B cell (primary cell): ENCODE data around the gene PGPEP1. TPM values are rescaled to one million over a fixed set of nuclear protein-coding genes. Genes with fewer than 3 reads are reported as not detected.

Experiments
- ATAC-seq: fragments of 200-7000 bp; cut with Tn5 transposase; one replicate; pipeline ENCODE4 v1.10.0; 2021; ENCODE audit warnings: low read depth, mild to moderate bottlenecking, moderate number of reproducible peaks, moderate library complexity
- CTCF ChIA-PET: fragments of 350-600 bp; sonication (Branson Sonifier 250); formaldehyde crosslinking; loops from one replicate; lab custom pipeline; 2021; ENCODE audit warnings: antibody characterized with exemption, inconsistent platforms; lab: Charles Lee
- POLR2A ChIA-PET: fragments of 350-600 bp; sonication (Branson Sonifier 250); formaldehyde crosslinking; loops from one replicate; lab custom pipeline; 2021; ENCODE audit warnings: antibody characterized with exemption; lab: Charles Lee
- DNase-seq: peaks from one replicate; pipeline ENCODE4 v3.0.0; 2013
- H2AFZ ChIP-seq: 2 replicates; pipeline ENCODE4 v1.6.1; 2012; ENCODE audit warnings: mild to moderate bottlenecking, low read depth, low read length; ENCODE audit not compliant: insufficient read depth, poor library complexity, severe bottlenecking
- H3K27ac ChIP-seq, 2 donors: 1 replicate in 1 of 2; 2 replicates in 1 of 2; pipeline ENCODE4 v1.5.1; 2012 to 2013; ENCODE audit warnings: low read length in 2 of 2, mild to moderate bottlenecking in 2 of 2, moderate library complexity in 1 of 2
- H3K27me3 ChIP-seq, 4 experiments: fragments of 200-600 bp in 1 of 4; sonication (generic) in 1 of 4; replicated peaks in 1 of 4; 1 replicate in 2 of 4; 2 replicates in 2 of 4; pipeline versions ENCODE4 v1.6.1 to v1.7.0; 2013 to 2016; ENCODE audit warnings: low read length in 3 of 4, mild to moderate bottlenecking in 2 of 4, mixed read lengths in 1 of 4, moderate library complexity in 1 of 4; ENCODE audit not compliant: insufficient read depth in 4 of 4, control insufficient read depth in 3 of 4; ENCODE audit errors: control extremely low read depth in 1 of 4
- H3K36me3 ChIP-seq, 2 experiments: replicated peaks in 1 of 2; 1 replicate in 1 of 2; 2 replicates in 1 of 2; pipeline versions ENCODE4 v1.6.1 to v1.7.1; 2013; ENCODE audit warnings: low read length in 1 of 2; ENCODE audit not compliant: insufficient read depth in 2 of 2, control insufficient read depth in 1 of 2; ENCODE audit errors: control extremely low read depth in 1 of 2, extremely low read depth in 1 of 2
- H3K4me1 ChIP-seq, 2 donors: fragments of 200-600 bp in 1 of 2; sonication (generic) in 1 of 2; 1 replicate in 1 of 2; 2 replicates in 1 of 2; pipeline versions ENCODE4 v1.5.1 to v1.6.1; 2013 to 2017; ENCODE audit warnings: low read length in 2 of 2; ENCODE audit not compliant: control insufficient read depth in 2 of 2, insufficient read depth in 2 of 2
- H3K4me2 ChIP-seq: replicated peaks from 2 replicates; pipeline ENCODE3; 2012; ENCODE audit warnings: mild to moderate bottlenecking, low read depth, low read length; ENCODE audit not compliant: poor library complexity, severe bottlenecking
- H3K4me3 ChIP-seq, 5 experiments: fragments of 200-600 bp in 1 of 5; sonication (generic) in 1 of 5; 1 replicate in 3 of 5; 2 replicates in 2 of 5; pipeline versions ENCODE4 v1.5.1 to v1.7.0; 2011 to 2016; ENCODE audit warnings: low read length in 4 of 5, mild to moderate bottlenecking in 4 of 5, low read depth in 2 of 5, control low read depth in 1 of 5, moderate library complexity in 1 of 5; ENCODE audit not compliant: insufficient read depth in 1 of 5; ENCODE audit errors: control extremely low read depth in 1 of 5, extremely low read depth in 1 of 5
- H3K79me2 ChIP-seq: fragments of 200-600 bp; sonication (generic); one replicate; pipeline ENCODE4 v1.6.0; 2016; ENCODE audit warnings: low read length; ENCODE audit not compliant: control insufficient read depth, insufficient read depth
- H3K9ac ChIP-seq: fragments of 200-600 bp; sonication (generic); 2 replicates; pipeline ENCODE4 v1.6.1; 2017; ENCODE audit warnings: mild to moderate bottlenecking, low read length, moderate library complexity
- H3K9me3 ChIP-seq, 3 donors: one replicate each; pipeline versions ENCODE4 v1.6.1 to v1.7.1; 2013; ENCODE audit warnings: low read length in 2 of 3; ENCODE audit not compliant: control insufficient read depth in 2 of 3, insufficient read depth in 1 of 3; ENCODE audit errors: control extremely low read depth in 1 of 3
- H4K20me1 ChIP-seq: 2 replicates; pipeline ENCODE4 v1.6.0; 2012; ENCODE audit warnings: mild to moderate bottlenecking, low read length; ENCODE audit not compliant: insufficient read depth, control insufficient read depth, poor library complexity, severe bottlenecking
- H3K27ac Mint-ChIP-seq: one replicate; pipeline ENCODE4 v1.8.0; 2021; ENCODE audit warnings: mixed read lengths
- H3K27me3 Mint-ChIP-seq: one replicate; pipeline ENCODE4 v1.8.0; 2021; ENCODE audit warnings: mixed read lengths
- H3K4me1 Mint-ChIP-seq: one replicate; pipeline ENCODE4 v1.8.0; 2021; ENCODE audit warnings: mixed read lengths
- H3K4me3 Mint-ChIP-seq: one replicate; pipeline ENCODE4 v1.8.0; 2021; ENCODE audit warnings: mixed read lengths
- H3K9me3 Mint-ChIP-seq: one replicate; pipeline ENCODE4 v1.8.0; 2022; ENCODE audit warnings: mixed read lengths; ENCODE audit not compliant: insufficient read depth
- EZH2 ChIP-seq: IDR thresholded peaks from 2 replicates; pipeline ENCODE4 v1.6.1; 2012; ENCODE audit warnings: borderline replicate concordance, low read depth, mild to moderate bottlenecking, moderate library complexity, low read length; ENCODE audit not compliant: insufficient read depth, poor library complexity, severe bottlenecking
- WGBS: methylation state at CpG from one replicate; pipeline ENCODE4 v1.1.5; 2013; ENCODE audit warnings: missing lambda C conversion rate; ENCODE audit not compliant: insufficient coverage; 5-methylcytosine and 5-hydroxymethylcytosine counted together
- intact Hi-C: fragments of 100-400 bp; cut with micrococcal nuclease; formaldehyde crosslinking; loops from one replicate; pipeline ENCODE4 v1.10.0; 2022
- polyA plus RNA-seq: library from polyadenylated mRNA; depleted of rRNA; stranded (reverse); fragments of >200 nt; gene quantifications from 2 replicates; pipeline ENCODE4 v1.2.3, GENCODE V29; 2012
- total RNA-seq, 2 donors: library from RNA; stranded (reverse); fragments of 120-200 nt in 1 of 2; gene quantifications; 1 replicate in 1 of 2; 2 replicates in 1 of 2; pipeline versions ENCODE4 v1.2.3 to v1.2.4, GENCODE V29; 2013 to 2022
- TF ChIP-seq, protein P1 (sequence below): fragments of 200-600 bp; IDR thresholded peaks from one replicate; pipeline ENCODE4 v1.8.0; 2022; ENCODE audit warnings: antibody characterized with exemption, mild to moderate bottlenecking

The PGPEP1 gene
- total and polyA plus RNA-seq, 2 donors (not counting 1 experiment from before 2014, with no cell fraction given) = 17.6 to 20.9 TPM

DNA sequence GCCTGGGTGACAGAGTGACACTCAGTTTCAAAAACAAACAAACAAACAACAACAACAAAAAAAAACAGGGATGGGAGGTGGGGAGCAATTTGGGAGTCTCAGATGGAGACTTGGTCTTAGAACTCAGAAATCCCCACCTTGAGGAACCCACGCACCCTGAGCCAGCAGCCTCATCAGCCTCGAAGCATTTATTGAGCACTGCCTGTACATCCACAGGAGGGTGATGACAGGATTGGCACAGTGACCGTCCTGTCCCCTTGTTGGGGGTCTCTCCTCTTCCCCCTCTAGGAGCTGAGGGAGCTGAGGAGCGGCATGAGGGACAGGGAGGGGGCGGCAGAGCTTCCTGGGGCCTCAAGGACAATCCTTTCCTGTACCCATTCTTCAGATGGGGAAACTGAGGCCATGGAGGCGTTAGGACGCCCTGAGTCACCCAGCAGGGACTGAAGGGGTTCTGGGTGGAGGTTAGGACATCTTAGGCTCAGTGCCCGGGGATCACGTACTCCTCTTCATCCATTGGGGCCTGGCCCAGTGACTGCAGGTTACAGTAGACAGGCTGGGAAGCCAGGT, 51.2 kb downstream of the PGPEP1 start:
- H3K4me3 ChIP-seq = no peak overlapping the region
- Mint-ChIP-seq H3K27ac (no peak overlapping the region), H3K27me3 (no peaks in the 10 kb centered on the region), H3K4me1 (peaks cover 48% of the 10 kb centered on the region), H3K4me3 (no peak overlapping the region), H3K9me3 (no peaks in the 10 kb centered on the region)
- H3K9ac ChIP-seq = no peak overlapping the region
- H3K27ac ChIP-seq = no peak overlapping the region
- no peak for ATAC-seq
- DNase-seq = no peak
- 93% methylated on average over 4 of the region's 9 CpGs for WGBS
- H3K4me1 ChIP-seq = peaks cover 34 to 47% of the 10 kb centered on the region in 2 donors
- ChIA-PET POLR2A (interaction anchor here (0.6 to 1.3 kb wide), 2 partner anchors 10 to 11 kb away, joined by 3 to 5 read pairs; no protein-coding TSS in a partner anchor), CTCF (interaction anchor here (1.3 to 10.6 kb wide), 3 partner anchors 10 to 112 kb away, joined by 3 to 196 read pairs (median 112); partner anchors contain the start of gene LRRC25)
- H2AFZ ChIP-seq = no peak overlapping the region
- H4K20me1 ChIP-seq = peaks cover 6% of the 10 kb centered on the region
- peaks cover 0 to 3% of the 10 kb centered on the region in 2 experiments for H3K36me3 ChIP-seq
- peaks cover 0 to 5% (median 5%) of the 10 kb centered on the region in 3 donors for H3K9me3 ChIP-seq
- peak overlapping the region; percentile 55 for H3K4me2 ChIP-seq
- peaks cover 0 to 10% (median 2%) of the 10 kb centered on the region in 4 experiments for H3K27me3 ChIP-seq
- no peaks in the 10 kb centered on the region for H3K79me2 ChIP-seq
- intact Hi-C loops = no loop called here
- TF ChIP-seq, protein P1, sequence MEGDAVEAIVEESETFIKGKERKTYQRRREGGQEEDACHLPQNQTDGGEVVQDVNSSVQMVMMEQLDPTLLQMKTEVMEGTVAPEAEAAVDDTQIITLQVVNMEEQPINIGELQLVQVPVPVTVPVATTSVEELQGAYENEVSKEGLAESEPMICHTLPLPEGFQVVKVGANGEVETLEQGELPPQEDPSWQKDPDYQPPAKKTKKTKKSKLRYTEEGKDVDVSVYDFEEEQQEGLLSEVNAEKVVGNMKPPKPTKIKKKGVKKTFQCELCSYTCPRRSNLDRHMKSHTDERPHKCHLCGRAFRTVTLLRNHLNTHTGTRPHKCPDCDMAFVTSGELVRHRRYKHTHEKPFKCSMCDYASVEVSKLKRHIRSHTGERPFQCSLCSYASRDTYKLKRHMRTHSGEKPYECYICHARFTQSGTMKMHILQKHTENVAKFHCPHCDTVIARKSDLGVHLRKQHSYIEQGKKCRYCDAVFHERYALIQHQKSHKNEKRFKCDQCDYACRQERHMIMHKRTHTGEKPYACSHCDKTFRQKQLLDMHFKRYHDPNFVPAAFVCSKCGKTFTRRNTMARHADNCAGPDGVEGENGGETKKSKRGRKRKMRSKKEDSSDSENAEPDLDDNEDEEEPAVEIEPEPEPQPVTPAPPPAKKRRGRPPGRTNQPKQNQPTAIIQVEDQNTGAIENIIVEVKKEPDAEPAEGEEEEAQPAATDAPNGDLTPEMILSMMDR = no peak
- no peak for TF ChIP-seq EZH2

DNA sequence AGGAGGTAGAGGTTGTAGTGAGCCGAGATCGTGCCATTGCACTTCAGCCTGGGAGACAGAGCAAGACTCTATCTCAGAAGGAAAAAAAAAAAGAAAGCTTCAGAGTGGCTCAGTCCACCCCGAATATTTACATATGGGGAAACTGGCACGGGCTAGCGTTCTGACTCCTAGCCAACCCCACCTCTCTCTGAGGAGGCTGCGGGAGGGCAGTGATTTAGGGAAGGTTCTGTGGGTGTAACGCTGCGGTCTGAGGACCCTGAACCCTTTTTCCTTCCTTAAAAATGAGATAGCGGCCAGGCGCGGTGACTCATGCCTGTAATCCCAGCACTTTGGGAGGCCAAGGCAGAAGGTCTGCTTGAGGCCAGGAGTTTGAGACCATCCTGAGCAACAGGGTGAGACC, 52.0 kb downstream of the PGPEP1 start:
- no peak overlapping the region for H2AFZ ChIP-seq
- H3K79me2 ChIP-seq = no peaks in the 10 kb centered on the region
- DNase-seq (peak; percentile 54), ATAC-seq (peak; percentile 13)
- Mint-ChIP-seq H3K27me3 (no peaks in the 10 kb centered on the region), H3K27ac (no peak overlapping the region), H3K9me3 (no peaks in the 10 kb centered on the region), H3K4me3 (peak overlapping the region; percentile 50), H3K4me1 (peaks cover 51% of the 10 kb centered on the region)
- peaks cover 0 to 3% of the 10 kb centered on the region in 2 experiments for H3K36me3 ChIP-seq
- ChIA-PET CTCF (interaction anchor here (0.6 to 10.6 kb wide), 3 partner anchors 21 to 113 kb away, joined by 3 to 196 read pairs (median 6); no protein-coding TSS in a partner anchor), POLR2A (interaction anchor here (1.0 kb wide), 1 partner anchor 9 kb away, joined by 4 read pairs; no protein-coding TSS in a partner anchor)
- no peak for TF ChIP-seq EZH2
- TF ChIP-seq, protein P1 = no peak
- H3K4me1 ChIP-seq = peaks cover 36 to 48% of the 10 kb centered on the region in 2 donors
- peak overlapping the region; percentile 55 for H3K4me2 ChIP-seq
- peaks cover 0 to 5% (median under 1%) of the 10 kb centered on the region in 4 experiments for H3K27me3 ChIP-seq
- no peak overlapping the region for H3K9ac ChIP-seq
- peaks cover 0 to 5% (median 5%) of the 10 kb centered on the region in 3 donors for H3K9me3 ChIP-seq
- WGBS = 0% methylated on average over 1 of the region's 11 CpGs
- H3K4me3 ChIP-seq = peak overlapping the region in 1 of 5 experiments; percentile 55
- H4K20me1 ChIP-seq = no peaks in the 10 kb centered on the region
- H3K27ac ChIP-seq = no peak overlapping the region
- intact Hi-C loops = no loop called here
